HepG2 (cell line): ENCODE data around the gene GSK3B. TPM values are rescaled to one million over a fixed set of nuclear protein-coding genes. Genes with fewer than 3 reads are reported as not detected.

Experiments used
- ATAC-seq: fragments of 200-7000 bp; cut with Tn5 transposase; 3 replicates; pipeline ENCODE4 v1.9.1; 2020; ENCODE audit warnings: mild to moderate bottlenecking, moderate library complexity
- BruUV-seq: library from RNA; stranded (reverse); fragments of 400-500 nt; replicated peaks from 2 replicates; lab custom pipeline; 2021; lab: Mats Ljungman, UMichigan
- CTCF ChIA-PET: fragments of 300-600 bp; formaldehyde crosslinking; extraction: SDS; loops from one replicate; lab custom pipeline; 2021; ENCODE audit warnings: low total read pairs, inconsistent platforms, low intra/inter-chr PET ratio; lab: Yijun Ruan, JAX
- POLR2A ChIA-PET: fragments of 350-600 bp; sonication (Branson Sonifier 250); formaldehyde crosslinking; loops from one replicate; lab custom pipeline; 2020; ENCODE audit warnings: antibody characterized with exemption, inconsistent platforms; lab: Yijun Ruan, JAX
- DNase-seq: peaks from one replicate; pipeline ENCODE4 v3.0.0-alpha.2; 2015; ENCODE audit warnings: low spot score
- FAIRE-seq: peaks from 3 replicates; lab custom pipeline; 2011; peaks lifted over from hg19 to GRCh38; lab: Jason Lieb, UNC
- H2AFZ ChIP-seq: one replicate; pipeline ENCODE4 v1.6.1; 2011; ENCODE audit warnings: low read length, inconsistent platforms
- H3K27ac ChIP-seq: fragments of 300-600 bp; 3 replicates; pipeline ENCODE4 v1.8.0; 2011; ENCODE audit warnings: mixed run types, mild to moderate bottlenecking, mixed read lengths, low read length, inconsistent platforms; ENCODE audit not compliant: insufficient read depth; ENCODE audit errors: extremely low read length
- H3K27me3 ChIP-seq, 2 experiments: fragments of 200-600 bp in 1 of 2; 2 replicates in 1 of 2; 3 replicates in 1 of 2; pipeline versions ENCODE4 v1.6.0 to v1.8.0; 2011; ENCODE audit warnings: low read length in 2 of 2, mild to moderate bottlenecking in 2 of 2, moderate library complexity in 2 of 2, inconsistent platforms in 1 of 2; ENCODE audit not compliant: insufficient read depth in 2 of 2, control insufficient read depth in 1 of 2
- H3K36me3 ChIP-seq, 2 experiments: fragments of 200-600 bp in 1 of 2; replicated peaks in 1 of 2; 2 replicates in 1 of 2; 3 replicates in 1 of 2; pipeline versions ENCODE4 v1.5.1 to v1.8.0; 2011; ENCODE audit warnings: low read length in 2 of 2, inconsistent platforms in 1 of 2; ENCODE audit not compliant: insufficient read depth in 2 of 2, control insufficient read depth in 1 of 2
- H3K4me1 ChIP-seq: 2 replicates; pipeline ENCODE4 v1.5.1; 2012; ENCODE audit warnings: low read length, inconsistent platforms; ENCODE audit not compliant: insufficient read depth
- H3K4me2 ChIP-seq: 2 replicates; pipeline ENCODE4 v1.6.0; 2011; ENCODE audit warnings: low read depth, low read length, inconsistent platforms
- H3K4me3 ChIP-seq, 3 experiments: fragments of 200-600 bp in 1 of 3; sonication (generic), shearing (Covaris generic) in 1 of 3; replicated peaks in 1 of 3; 2 replicates each; pipeline ENCODE4 v1.5.1; 2011 to 2016; ENCODE audit warnings: low read length in 3 of 3, inconsistent platforms in 2 of 3, low read depth in 2 of 3, mild to moderate bottlenecking in 2 of 3, control low read depth in 1 of 3, mixed read lengths in 1 of 3; ENCODE audit not compliant: insufficient read depth in 1 of 3
- H3K79me2 ChIP-seq: one replicate; pipeline ENCODE4 v1.6.1; 2011; ENCODE audit warnings: low read length, inconsistent platforms; ENCODE audit not compliant: insufficient read depth
- H3K9ac ChIP-seq: 2 replicates; pipeline ENCODE4 v1.6.0; 2011; ENCODE audit warnings: mild to moderate bottlenecking, low read depth, low read length, inconsistent platforms; ENCODE audit not compliant: insufficient read depth
- H3K9me3 ChIP-seq: 2 replicates; pipeline ENCODE4 v1.5.1; 2012; ENCODE audit warnings: mild to moderate bottlenecking, low read length
- H4K20me1 ChIP-seq: 2 replicates; pipeline ENCODE4 v1.6.0; 2011; ENCODE audit warnings: inconsistent platforms, mild to moderate bottlenecking, low read length, moderate library complexity; ENCODE audit not compliant: insufficient read depth
- FOXK2 ChIP-seq: fragments of 450-650 bp; IDR thresholded peaks from 2 replicates; pipeline ENCODE4 v1.6.1; 2016
- GABPB1 ChIP-seq: IDR thresholded peaks from 2 replicates; pipeline ENCODE4 v1.6.1; 2016; ENCODE audit warnings: mild to moderate bottlenecking, missing genetic modification reagents, moderate library complexity, missing compliant biosample characterization
- MIXL1 ChIP-seq: IDR thresholded peaks from 2 replicates; pipeline ENCODE4 v1.6.1; 2016
- MYC ChIP-seq: sonication (generic); formaldehyde crosslinking; IDR thresholded peaks from 2 replicates; pipeline ENCODE4 v1.9.0; 2021; ENCODE audit warnings: missing genetic modification reagents, borderline replicate concordance
- RORA ChIP-seq: sonication (generic); formaldehyde crosslinking; IDR thresholded peaks from 2 replicates; pipeline ENCODE4 v1.5.0; 2020; ENCODE audit warnings: mild to moderate bottlenecking, missing genetic modification reagents, moderate library complexity
- ZNF207 ChIP-seq: fragments of 450-650 bp; IDR thresholded peaks from 2 replicates; pipeline ENCODE4 v1.6.1; 2016; ENCODE audit warnings: antibody characterized with exemption, borderline replicate concordance
- ZNF501 ChIP-seq: sonication (generic); formaldehyde crosslinking; IDR thresholded peaks from 2 replicates; pipeline ENCODE4 v1.5.1; 2020; ENCODE audit warnings: mild to moderate bottlenecking, moderate library complexity, missing genetic modification reagents
- ZNF839 ChIP-seq: sonication (generic); formaldehyde crosslinking; IDR thresholded peaks from 2 replicates; pipeline ENCODE4 v1.4.0; 2020; ENCODE audit warnings: missing genetic modification reagents, mild to moderate bottlenecking, borderline replicate concordance
- WGBS: methylation state at CpG from one replicate; pipeline ENCODE4 v1.1.6; 2017; ENCODE audit warnings: low lambda C conversion rate; 5-methylcytosine and 5-hydroxymethylcytosine counted together
- in situ Hi-C: cut with HindIII; loops from 2 replicates; pipeline ENCODE4 v1.10.0; 2017; ENCODE audit warnings: low pct_unique_long_range_greater_than_20kb; ENCODE audit not compliant: extremely low pct_ligation_motif_present
- intact Hi-C: fragments of 100-400 bp; cut with micrococcal nuclease; formaldehyde crosslinking; loops from one replicate; pipeline ENCODE4 v1.10.0; 2022; ENCODE audit not compliant: unreplicated experiment
- polyA plus RNA-seq, 8 experiments: library from polyadenylated mRNA; depleted of rRNA in 3 of 8; stranded (reverse) in 7 of 8; unstranded in 1 of 8; fragments of >200 nt; fragmentation: Illumina TruSeq in 4 of 8; extraction: Trizol in 4 of 8; gene quantifications; 2 replicates each; pipeline versions ENCODE4 v1.2.1 to v1.2.3, GENCODE V29; 2011 to 2016; ENCODE audit warnings: low read depth in 4 of 8, missing spikeins in 1 of 8, mixed read lengths in 1 of 8; ENCODE audit not compliant: insufficient read depth in 1 of 8
- total RNA-seq, 5 experiments: library from RNA; depleted of rRNA; stranded (reverse); fragments of >200 nt; fragmentation: Illumina TruSeq; extraction: Trizol; gene quantifications; 2 replicates each; pipeline ENCODE4 v1.2.3, GENCODE V29; 2016; ENCODE audit warnings: low read depth in 1 of 5

GSK3B gene
- total and polyA plus RNA-seq, 2 of the 13 experiments (the other 11 are each of a cell fraction or from before 2014, with no cell fraction given) = 22.3 to 30.1 TPM

- no peaks in the 10 kb centered on the region; the same call in 1 of the 2 replicates for H3K9me3 ChIP-seq
- TF ChIP-seq ZNF501 (CRISPR knock-in tag) (no peak), RORA (CRISPR knock-in tag) (no peak), MYC (no peak), MIXL1 (CRISPR knock-in tag) (no peak)
- TF ChIP-seq, all 625 proteins: peak for 0
- no peak overlapping the region for H3K27ac ChIP-seq
- POLR2A ChIA-PET = no interaction called here
- H3K4me2 ChIP-seq = no peak overlapping the region
- intact Hi-C loops = no loop called here
- H3K27me3 ChIP-seq = no peaks in the 10 kb centered on the region
- 0 out of 2 replicates have a peak, but pooled peaks cover 8% of the 10 kb centered on the region for H3K4me1 ChIP-seq
- H3K4me3 ChIP-seq = no peak overlapping the region
- DNase-seq (no peak), ATAC-seq (no peak), FAIRE-seq (no peak)
- no peaks in the 10 kb centered on the region for H4K20me1 ChIP-seq
- BruUV-seq = no TSS peak
- no peak overlapping the region for H2AFZ ChIP-seq
- peaks cover 20% of the 10 kb centered on the region for H3K79me2 ChIP-seq
- in situ Hi-C loops = no loop called here
- WGBS = 97% methylated on average over 14 of the region's 14 CpGs
- H3K36me3 ChIP-seq = peaks cover 0 to 3% of the 10 kb centered on the region in 2 experiments; a peak in 1 of 5 replicates
- no peak overlapping the region for H3K9ac ChIP-seq
- CTCF ChIA-PET = no interaction called here
Observed at GRCh38 chr3:119981386-119981785, 112.9 kb downstream of the GSK3B start.

GRCh38 chr3:119978554-119979208, 115.6 kb downstream of the GSK3B start:
- DNase-seq = no peak
- CTCF ChIA-PET = no interaction called here

More at GRCh38 chr3:119978554-119979208, 115.6 kb downstream of the GSK3B start:
- Histone ChIP-seq H3K4me3 (no peak overlapping the region), H3K27me3 (no peaks in the 10 kb centered on the region), H3K36me3 (peaks cover 0 to 3% of the 10 kb centered on the region in 2 experiments; a peak in 1 of 5 replicates), H3K27ac (no peak overlapping the region), H2AFZ (no peak overlapping the region), H3K9ac (no peak overlapping the region), H4K20me1 (no peaks in the 10 kb centered on the region), H3K79me2 (peaks cover 35% of the 10 kb centered on the region), H3K9me3 (no peaks in the 10 kb centered on the region)
- BruUV-seq = no TSS peak
- in situ Hi-C loops (no loop called here), intact Hi-C loops (no loop called here)
- POLR2A ChIA-PET = no interaction called here
- FAIRE-seq = no peak
- no peak for ATAC-seq
- no peak for TF ChIP-seq ZNF207
- TF ChIP-seq GABPB1 (CRISPR knock-in tag) = no peak
- TF ChIP-seq ZNF839 (CRISPR knock-in tag) = no peak
- TF ChIP-seq FOXK2 = no peak
- TF ChIP-seq, all 625 proteins: peak for 0
- 0 out of 2 replicates have a peak, but pooled peaks cover 4% of the 10 kb centered on the region for H3K4me1 ChIP-seq
- over 99% methylated on average over 11 of the region's 11 CpGs for WGBS
- no peak overlapping the region for H3K4me2 ChIP-seq
